HepG2 (cell line): ENCODE results near the gene C11orf91. TPM values are rescaled to one million over a fixed set of nuclear protein-coding genes. Genes with fewer than 3 reads are reported as not detected.

Source experiments
- ATAC-seq: fragments of 200-7000 bp; cut with Tn5 transposase; 3 replicates; pipeline ENCODE4 v1.9.1; 2020; ENCODE audit warnings: mild to moderate bottlenecking, moderate library complexity
- BruUV-seq: library from RNA; stranded (reverse); fragments of 400-500 nt; replicated peaks from 2 replicates; lab custom pipeline; 2021; lab: Mats Ljungman, UMichigan
- CTCF ChIA-PET: fragments of 300-600 bp; formaldehyde crosslinking; extraction: SDS; loops from one replicate; lab custom pipeline; 2021; ENCODE audit warnings: low total read pairs, inconsistent platforms, low intra/inter-chr PET ratio; lab: Yijun Ruan, JAX
- POLR2A ChIA-PET: fragments of 350-600 bp; sonication (Branson Sonifier 250); formaldehyde crosslinking; loops from one replicate; lab custom pipeline; 2020; ENCODE audit warnings: antibody characterized with exemption, inconsistent platforms; lab: Yijun Ruan, JAX
- DNase-seq: peaks from one replicate; pipeline ENCODE4 v3.0.0-alpha.2; 2015; ENCODE audit warnings: low spot score
- FAIRE-seq: peaks from 3 replicates; lab custom pipeline; 2011; peaks lifted over from hg19 to GRCh38; lab: Jason Lieb, UNC
- H2AFZ ChIP-seq: one replicate; pipeline ENCODE4 v1.6.1; 2011; ENCODE audit warnings: low read length, inconsistent platforms
- H3K27ac ChIP-seq: fragments of 300-600 bp; 3 replicates; pipeline ENCODE4 v1.8.0; 2011; ENCODE audit warnings: mixed run types, mild to moderate bottlenecking, mixed read lengths, low read length, inconsistent platforms; ENCODE audit not compliant: insufficient read depth; ENCODE audit errors: extremely low read length
- H3K27me3 ChIP-seq, 2 experiments: fragments of 200-600 bp in 1 of 2; 2 replicates in 1 of 2; 3 replicates in 1 of 2; pipeline versions ENCODE4 v1.6.0 to v1.8.0; 2011; ENCODE audit warnings: low read length in 2 of 2, mild to moderate bottlenecking in 2 of 2, moderate library complexity in 2 of 2, inconsistent platforms in 1 of 2; ENCODE audit not compliant: insufficient read depth in 2 of 2, control insufficient read depth in 1 of 2
- H3K36me3 ChIP-seq, 2 experiments: fragments of 200-600 bp in 1 of 2; replicated peaks in 1 of 2; 2 replicates in 1 of 2; 3 replicates in 1 of 2; pipeline versions ENCODE4 v1.5.1 to v1.8.0; 2011; ENCODE audit warnings: low read length in 2 of 2, inconsistent platforms in 1 of 2; ENCODE audit not compliant: insufficient read depth in 2 of 2, control insufficient read depth in 1 of 2
- H3K4me1 ChIP-seq: 2 replicates; pipeline ENCODE4 v1.5.1; 2012; ENCODE audit warnings: low read length, inconsistent platforms; ENCODE audit not compliant: insufficient read depth
- H3K4me2 ChIP-seq: 2 replicates; pipeline ENCODE4 v1.6.0; 2011; ENCODE audit warnings: low read depth, low read length, inconsistent platforms
- H3K4me3 ChIP-seq, 3 experiments: fragments of 200-600 bp in 1 of 3; sonication (generic), shearing (Covaris generic) in 1 of 3; replicated peaks in 1 of 3; 2 replicates each; pipeline ENCODE4 v1.5.1; 2011 to 2016; ENCODE audit warnings: low read length in 3 of 3, inconsistent platforms in 2 of 3, low read depth in 2 of 3, mild to moderate bottlenecking in 2 of 3, control low read depth in 1 of 3, mixed read lengths in 1 of 3; ENCODE audit not compliant: insufficient read depth in 1 of 3
- H3K79me2 ChIP-seq: one replicate; pipeline ENCODE4 v1.6.1; 2011; ENCODE audit warnings: low read length, inconsistent platforms; ENCODE audit not compliant: insufficient read depth
- H3K9ac ChIP-seq: 2 replicates; pipeline ENCODE4 v1.6.0; 2011; ENCODE audit warnings: mild to moderate bottlenecking, low read depth, low read length, inconsistent platforms; ENCODE audit not compliant: insufficient read depth
- H3K9me3 ChIP-seq: 2 replicates; pipeline ENCODE4 v1.5.1; 2012; ENCODE audit warnings: mild to moderate bottlenecking, low read length
- H4K20me1 ChIP-seq: 2 replicates; pipeline ENCODE4 v1.6.0; 2011; ENCODE audit warnings: inconsistent platforms, mild to moderate bottlenecking, low read length, moderate library complexity; ENCODE audit not compliant: insufficient read depth
- DNMT1 ChIP-seq: sonication (generic); formaldehyde crosslinking; IDR thresholded peaks from 2 replicates; pipeline ENCODE4 v1.5.1; 2020; ENCODE audit warnings: mild to moderate bottlenecking, missing genetic modification reagents
- ELF1 ChIP-seq: sonication (generic); formaldehyde crosslinking; IDR thresholded peaks from 2 replicates; pipeline ENCODE4 v1.4.0; 2020; ENCODE audit warnings: missing genetic modification reagents
- GTF2F1 ChIP-seq: fragments of 150-350 bp; IDR thresholded peaks from 2 replicates; pipeline ENCODE4 v1.6.1; 2014; ENCODE audit warnings: low read length
- LCORL ChIP-seq, 2 experiments: fragments of 450-650 bp in 1 of 2; sonication (generic) in 1 of 2; formaldehyde crosslinking in 1 of 2; IDR thresholded peaks; 2 replicates each; pipeline versions ENCODE4 v1.5.0 to v1.6.1; 2017 to 2020; ENCODE audit warnings: antibody characterized with exemption in 1 of 2, missing genetic modification reagents in 1 of 2
- MAFK ChIP-seq, 2 experiments: IDR thresholded peaks in 1 of 2; conservative IDR thresholded peaks in 1 of 2; 2 replicates each; pipeline ENCODE4 v1.6.1; 2011; ENCODE audit warnings: improper control_type of control experiment in 2 of 2, low read length in 2 of 2
- NFIB ChIP-seq: sonication (generic); formaldehyde crosslinking; IDR thresholded peaks from 2 replicates; pipeline ENCODE4 v1.9.0; 2021; ENCODE audit warnings: missing genetic modification reagents, mild to moderate bottlenecking, borderline replicate concordance
- PITX1 ChIP-seq: sonication (generic); formaldehyde crosslinking; IDR thresholded peaks from 2 replicates; pipeline ENCODE4 v1.5.1; 2020; ENCODE audit warnings: mild to moderate bottlenecking, missing genetic modification reagents
- REPIN1 ChIP-seq: sonication (generic); formaldehyde crosslinking; IDR thresholded peaks from 2 replicates; pipeline ENCODE4 v1.8.0; 2022; ENCODE audit warnings: missing genetic modification reagents, low read depth, mild to moderate bottlenecking, borderline replicate concordance
- ZNF101 ChIP-seq: sonication (generic); formaldehyde crosslinking; IDR thresholded peaks from 2 replicates; pipeline ENCODE4 v1.4.0; 2020; ENCODE audit warnings: mild to moderate bottlenecking, low read depth, missing genetic modification reagents, borderline replicate concordance
- ZNF615 ChIP-seq: sonication (generic); formaldehyde crosslinking; IDR thresholded peaks from 2 replicates; pipeline ENCODE4 v1.5.0; 2020; ENCODE audit warnings: mild to moderate bottlenecking, missing genetic modification reagents, borderline replicate concordance
- ZNF773 ChIP-seq: sonication (generic); formaldehyde crosslinking; IDR thresholded peaks from 2 replicates; pipeline ENCODE4 v1.4.0; 2020; ENCODE audit warnings: missing genetic modification reagents, borderline replicate concordance
- ZNF792 ChIP-seq: IDR thresholded peaks from 2 replicates; pipeline ENCODE4 v1.6.1; 2016
- WGBS: methylation state at CpG from one replicate; pipeline ENCODE4 v1.1.6; 2017; ENCODE audit warnings: low lambda C conversion rate; 5-methylcytosine and 5-hydroxymethylcytosine counted together
- in situ Hi-C: cut with HindIII; loops from 2 replicates; pipeline ENCODE4 v1.10.0; 2017; ENCODE audit warnings: low pct_unique_long_range_greater_than_20kb; ENCODE audit not compliant: extremely low pct_ligation_motif_present
- intact Hi-C: fragments of 100-400 bp; cut with micrococcal nuclease; formaldehyde crosslinking; loops from one replicate; pipeline ENCODE4 v1.10.0; 2022; ENCODE audit not compliant: unreplicated experiment
- polyA plus RNA-seq, 8 experiments: library from polyadenylated mRNA; depleted of rRNA in 3 of 8; stranded (reverse) in 7 of 8; unstranded in 1 of 8; fragments of >200 nt; fragmentation: Illumina TruSeq in 4 of 8; extraction: Trizol in 4 of 8; gene quantifications; 2 replicates each; pipeline versions ENCODE4 v1.2.1 to v1.2.3, GENCODE V29; 2011 to 2016; ENCODE audit warnings: low read depth in 4 of 8, missing spikeins in 1 of 8, mixed read lengths in 1 of 8; ENCODE audit not compliant: insufficient read depth in 1 of 8
- total RNA-seq, 5 experiments: library from RNA; depleted of rRNA; stranded (reverse); fragments of >200 nt; fragmentation: Illumina TruSeq; extraction: Trizol; gene quantifications; 2 replicates each; pipeline ENCODE4 v1.2.3, GENCODE V29; 2016; ENCODE audit warnings: low read depth in 1 of 5
- TF ChIP-seq, protein P1 (sequence below): sonication (generic); formaldehyde crosslinking; IDR thresholded peaks from 2 replicates; pipeline ENCODE4 v1.5.1; 2020; ENCODE audit warnings: missing genetic modification reagents, mild to moderate bottlenecking, borderline replicate concordance

C11orf91 gene
- total and polyA plus RNA-seq, 2 of the 13 experiments (the other 11 are each of a cell fraction or from before 2014, with no cell fraction given) = 0.35 TPM; not detected in 1

DNA sequence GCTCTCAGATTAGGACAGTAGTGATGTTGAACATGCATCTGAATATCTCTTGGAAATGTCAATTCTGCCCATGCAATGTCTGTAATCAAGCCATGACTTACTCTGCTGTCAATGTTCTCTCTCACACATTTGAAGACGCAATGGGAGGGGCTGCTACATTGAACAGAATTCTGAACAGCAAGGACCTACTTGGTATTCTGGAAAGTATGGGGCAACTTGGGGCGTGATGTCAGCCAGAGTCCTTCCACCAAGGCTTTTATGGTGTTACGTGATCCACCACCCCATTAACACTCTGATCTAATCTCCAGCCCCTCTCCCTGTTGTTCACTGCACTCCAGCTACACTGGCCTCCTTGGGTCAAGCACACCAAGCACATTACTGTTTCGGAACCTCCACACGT, 42.7 kb upstream of the C11orf91 start:
- Histone ChIP-seq H3K27ac (no peak overlapping the region), H3K9me3 (no peaks in the 10 kb centered on the region), H2AFZ (no peak overlapping the region), H3K4me1 (peaks cover 18% of the 10 kb centered on the region), H3K4me3 (no peak overlapping the region), H4K20me1 (no peaks in the 10 kb centered on the region), H3K36me3 (peaks cover 0 to 3% of the 10 kb centered on the region in 2 experiments; a peak in 1 of 5 replicates), H3K9ac (no peak overlapping the region), H3K79me2 (no peaks in the 10 kb centered on the region), H3K27me3 (no peaks in the 10 kb centered on the region), H3K4me2 (no peak overlapping the region)
- BruUV-seq = no TSS peak
- FAIRE-seq = no peak
- in situ Hi-C loops (no loop called here), intact Hi-C loops (loop anchor here (1.0 kb wide), 1 partner anchor 382 kb away; no protein-coding TSS in a partner anchor)
- WGBS = 96% methylated on average over 4 of the region's 5 CpGs
- ATAC-seq = no peak
- ChIA-PET CTCF (interaction anchor here (1.4 kb wide), 1 partner anchor 381 kb away, joined by 5 read pairs; no protein-coding TSS in a partner anchor), POLR2A (no interaction called here)
- TF ChIP-seq LCORL (IDR thresholded peaks at IDR 0.05) (no peak), LCORL (CRISPR knock-in tag; IDR thresholded peaks at IDR 0.05) (no peak), REPIN1 (CRISPR knock-in tag) (no peak), ZNF773 (no peak), ELF1 (CRISPR knock-in tag) (no peak), NFIB (CRISPR knock-in tag) (no peak), GTF2F1 (no peak), PITX1 (CRISPR knock-in tag) (no peak), ZNF792 (CRISPR knock-in tag) (no peak), MAFK (conservative IDR thresholded peaks at IDR 0.05 in 1 of 2, IDR thresholded peaks at IDR 0.05 in 1 of 2; ENCODE audit: low read length in 2 of 2) (no peak), ZNF615 (no peak), ZNF101 (CRISPR knock-in tag) (no peak), DNMT1 (CRISPR knock-in tag) (no peak)
- TF ChIP-seq, protein P1, sequence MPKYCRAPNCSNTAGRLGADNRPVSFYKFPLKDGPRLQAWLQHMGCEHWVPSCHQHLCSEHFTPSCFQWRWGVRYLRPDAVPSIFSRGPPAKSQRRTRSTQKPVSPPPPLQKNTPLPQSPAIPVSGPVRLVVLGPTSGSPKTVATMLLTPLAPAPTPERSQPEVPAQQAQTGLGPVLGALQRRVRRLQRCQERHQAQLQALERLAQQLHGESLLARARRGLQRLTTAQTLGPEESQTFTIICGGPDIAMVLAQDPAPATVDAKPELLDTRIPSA = no peak
- no peak for DNase-seq
